Measurements from ENCODE around the gene RELCH.

Gene RELCH

DNA sequence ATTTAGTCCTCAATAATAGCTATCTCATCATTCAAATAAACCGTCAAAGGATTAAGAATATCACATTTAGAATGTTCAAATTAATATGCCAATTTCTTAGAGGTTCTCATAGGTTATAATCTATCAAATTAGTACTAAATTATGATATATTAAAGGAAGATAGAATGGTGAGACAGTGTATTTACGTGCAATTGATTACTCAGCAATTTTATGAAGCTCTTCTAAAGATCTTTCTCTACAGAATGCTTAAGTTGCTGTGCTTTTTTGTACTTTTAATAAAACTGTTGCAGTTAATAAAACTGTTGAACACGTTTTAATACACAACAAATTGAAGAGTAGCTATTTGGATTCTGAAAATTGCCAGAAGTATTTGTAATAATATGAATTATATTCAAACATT is 39.0 kb downstream of the RELCH start:
- H3K27ac ChIP-seq: no peak overlapping the region
- TF ChIP-seq CTCF (IDR thresholded peaks at IDR 0.05): no peak
- TF ChIP-seq ZFX (IDR thresholded peaks at IDR 0.05; ENCODE audit: borderline replicate concordance): no peak

DNA sequence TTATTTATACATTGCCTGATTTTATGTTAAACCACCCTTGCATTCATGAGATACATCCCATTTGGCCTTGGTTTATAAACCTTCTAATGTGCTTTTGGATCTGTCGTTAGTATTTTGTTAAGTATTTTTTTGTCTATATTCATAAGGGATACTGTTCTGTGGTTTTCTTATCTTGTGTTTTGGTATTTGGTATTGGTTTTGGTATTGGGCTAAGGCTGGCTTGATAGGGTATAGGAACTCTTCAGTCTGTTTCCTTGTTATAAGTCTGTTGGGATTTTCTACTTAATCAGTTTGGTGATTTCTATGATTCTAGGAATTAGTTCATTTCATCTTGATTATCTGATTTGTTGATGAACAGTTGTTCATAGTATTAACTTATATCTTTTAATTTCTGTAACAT is 49.2 kb downstream of the RELCH start:
- H3K27ac ChIP-seq: no peak overlapping the region
- no peak for TF ChIP-seq CTCF (IDR thresholded peaks at IDR 0.05)
- TF ChIP-seq ZFX (IDR thresholded peaks at IDR 0.05; ENCODE audit: borderline replicate concordance): no peak

DNA sequence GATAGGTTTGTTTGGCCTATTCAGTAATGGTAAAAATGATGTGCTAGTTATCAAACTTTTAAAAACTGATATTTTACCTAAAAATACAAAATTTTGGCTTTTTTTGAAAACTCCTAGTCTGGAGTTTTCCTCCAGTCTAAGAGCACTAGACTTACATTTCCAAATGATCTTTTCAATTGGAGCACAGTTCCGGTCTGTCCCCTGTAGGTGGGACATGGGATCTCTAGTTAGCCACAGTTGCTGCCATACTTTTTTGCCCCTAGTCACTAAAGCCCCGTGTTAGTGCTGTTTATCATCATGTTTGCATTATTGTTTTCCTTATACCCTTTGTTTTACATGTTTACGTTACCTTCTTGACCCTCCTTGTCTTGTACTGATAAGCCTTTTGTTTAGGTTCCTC is 52.4 kb downstream of the RELCH start:
- TF ChIP-seq CTCF (IDR thresholded peaks at IDR 0.05): no peak
- TF ChIP-seq ZFX (IDR thresholded peaks at IDR 0.05; ENCODE audit: borderline replicate concordance): no peak
- no peak overlapping the region for H3K27ac ChIP-seq

GRCh38 chr18:62242955-62243354 is 55.9 kb downstream of the RELCH start:
- no peak overlapping the region for H3K27ac ChIP-seq
- TF ChIP-seq ZFX (IDR thresholded peaks at IDR 0.05; ENCODE audit: borderline replicate concordance) (no peak), CTCF (IDR thresholded peaks at IDR 0.05) (no peak)

DNA sequence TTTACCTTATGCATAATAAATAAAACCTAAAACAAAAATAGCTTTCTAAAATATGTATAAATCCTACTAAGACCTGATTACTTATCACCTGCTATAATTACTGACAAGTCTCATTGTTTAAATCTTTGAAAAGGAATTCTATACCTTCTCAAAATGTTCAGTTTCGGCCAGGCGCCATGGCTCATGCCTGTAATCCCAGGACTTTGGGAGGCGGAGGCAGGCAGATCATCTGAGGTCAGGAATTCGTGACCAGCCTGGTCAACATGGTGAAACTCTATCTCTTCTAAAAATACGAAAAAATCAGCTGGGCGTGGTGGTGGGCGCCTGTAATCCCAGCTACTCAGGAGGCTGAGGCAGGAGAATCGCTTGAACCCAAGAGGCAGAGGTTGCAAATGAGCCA is 58.1 kb downstream of the RELCH start:
- TF ChIP-seq ZFX (IDR thresholded peaks at IDR 0.05; ENCODE audit: borderline replicate concordance): no peak
- no peak for TF ChIP-seq CTCF (IDR thresholded peaks at IDR 0.05)
- no peak overlapping the region for H3K27ac ChIP-seq

DNA sequence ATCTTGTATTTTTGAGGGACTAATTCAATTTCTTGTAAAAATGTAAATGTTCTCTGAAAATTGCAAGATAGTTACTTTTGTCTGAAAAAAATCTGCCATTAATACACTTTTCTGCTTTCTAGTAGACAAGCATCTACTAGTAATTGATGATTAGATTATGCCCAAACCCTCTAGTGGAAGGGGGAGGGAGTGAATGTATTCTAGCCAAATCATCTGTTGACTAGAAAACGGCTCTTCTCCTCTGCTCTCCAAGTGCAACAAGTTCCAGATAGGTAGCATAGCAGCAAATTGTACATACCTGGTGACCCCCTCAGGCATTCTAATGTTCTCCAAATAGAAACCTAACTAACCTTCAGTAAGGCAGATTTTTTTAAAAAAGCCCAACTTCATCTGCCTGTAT is 58.6 kb downstream of the RELCH start:
- no peak overlapping the region for H3K27ac ChIP-seq
- TF ChIP-seq ZFX (IDR thresholded peaks at IDR 0.05; ENCODE audit: borderline replicate concordance): no peak
- TF ChIP-seq CTCF (IDR thresholded peaks at IDR 0.05): no peak

DNA sequence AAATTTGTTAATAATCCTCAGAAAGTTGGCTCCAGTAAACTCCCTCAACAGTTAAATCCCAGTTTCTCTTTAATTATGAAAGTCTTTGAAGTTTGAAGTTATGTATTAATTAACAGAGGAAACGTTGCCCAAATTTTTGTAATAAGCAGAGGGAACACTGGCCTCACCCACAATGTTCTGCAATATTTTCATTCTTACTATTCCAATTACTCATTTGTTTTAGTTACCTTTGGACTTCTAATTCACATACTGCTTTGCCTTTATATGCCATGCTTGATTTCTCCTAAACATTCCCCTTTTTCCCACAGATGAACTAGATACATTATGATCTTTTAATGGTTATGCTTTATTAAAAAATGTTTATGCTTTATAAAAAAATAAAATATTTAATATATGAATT is 61.3 kb downstream of the RELCH start:
- TF ChIP-seq CTCF (IDR thresholded peaks at IDR 0.05) (no peak), ZFX (IDR thresholded peaks at IDR 0.05; ENCODE audit: borderline replicate concordance) (no peak)
- H3K27ac ChIP-seq: no peak overlapping the region

All from 22Rv1 (cell line).